HepG2 (cell line): ENCODE results near the gene MMP17.

Experiments used
- ARNTL ChIP-seq: sonication (generic); formaldehyde crosslinking; IDR thresholded peaks from 2 replicates; pipeline ENCODE4 v1.4.0; 2020; ENCODE audit warnings: mild to moderate bottlenecking, missing genetic modification reagents
- CHD2 ChIP-seq: IDR thresholded peaks from 2 replicates; pipeline ENCODE4 v1.6.1; 2011; ENCODE audit warnings: low read depth, low read length, improper control_type of control experiment
- FOXA3 ChIP-seq: IDR thresholded peaks from 2 replicates; pipeline ENCODE4 v1.6.1; 2016; ENCODE audit warnings: missing genetic modification reagents, missing compliant biosample characterization
- JDP2 ChIP-seq: sonication (generic); formaldehyde crosslinking; IDR thresholded peaks from 2 replicates; pipeline ENCODE4 v1.8.1; 2022; ENCODE audit warnings: missing genetic modification reagents, borderline replicate concordance
- ZNF24 ChIP-seq: fragments of 450-650 bp; IDR thresholded peaks from 2 replicates; pipeline ENCODE4 v1.6.1; 2017; ENCODE audit warnings: antibody characterized with exemption, mild to moderate bottlenecking
- ZNF768 ChIP-seq: sonication (generic); formaldehyde crosslinking; IDR thresholded peaks from 2 replicates; pipeline ENCODE4 v1.4.0; 2020; ENCODE audit warnings: missing genetic modification reagents

GRCh38 chr12:131897276-131897675, 69.1 kb downstream of the MMP17 start:
- TF ChIP-seq ZNF24, result no peak
- no peak for TF ChIP-seq FOXA3
- no peak for TF ChIP-seq JDP2 (CRISPR knock-in tag)
- no peak for TF ChIP-seq ARNTL (CRISPR knock-in tag)
- TF ChIP-seq CHD2, result no peak
- TF ChIP-seq ZNF768 (CRISPR knock-in tag), result no peak
